Activated CD4-positive, alpha-beta T cell treated with anti-CD3 and anti-CD28 coated beads for 24 hours (primary cell): ENCODE results near the gene MRPS25.
"Not testable (repeated sequence)": the region's sequence is repeated elsewhere in the genome, so short reads cannot be mapped to it uniquely, and the experiment has no call there.

ENCODE experiments used
- DNase-seq, 2 donors: peaks; one replicate each; pipeline ENCODE4 v3.0.0-alpha.2; 2020; ENCODE audit warnings: low read depth in 2 of 2

MRPS25 gene

GRCh38 chr3:15043408-15044171, 21.5 kb downstream of the MRPS25 start:
- DNase-seq, result no peak

DNA sequence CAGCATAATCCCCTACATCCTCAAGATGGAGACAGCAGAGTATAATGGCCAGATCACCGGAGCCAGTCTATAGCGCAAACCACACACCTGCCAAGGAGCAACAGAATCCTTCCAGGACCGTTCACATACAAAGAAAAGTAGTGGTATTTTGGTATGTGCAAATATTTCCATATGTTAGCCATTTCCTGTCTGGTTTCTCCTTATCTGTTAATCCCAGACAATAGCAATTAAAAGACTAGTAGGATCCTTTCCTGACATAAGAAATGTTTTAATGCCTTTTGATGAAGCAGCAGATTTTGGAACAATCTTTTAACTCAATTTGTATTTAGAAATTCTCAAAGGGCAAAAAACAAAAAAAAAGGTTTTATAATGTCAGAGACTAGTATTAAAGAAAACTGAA, 22.2 kb downstream of the MRPS25 start:
- no peak for DNase-seq

DNA sequence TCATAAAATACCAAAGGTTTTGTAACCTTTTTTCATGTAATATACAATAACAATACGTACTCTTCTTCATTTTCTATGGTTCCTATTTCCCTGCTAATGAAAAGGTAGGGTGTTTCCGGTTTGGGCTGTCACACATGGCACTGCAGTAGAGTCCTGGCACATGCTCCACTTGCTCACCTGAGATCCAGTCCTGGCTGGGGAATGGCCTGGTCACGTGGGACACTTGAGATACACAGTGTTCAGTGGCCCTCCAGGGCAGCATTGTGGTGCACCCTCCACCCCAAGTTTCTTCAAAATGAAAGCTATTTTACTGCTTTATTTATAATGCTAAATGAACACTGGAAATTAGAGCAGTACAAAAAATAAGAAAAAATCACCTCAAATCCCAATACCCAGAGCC, 23.2 kb downstream of the MRPS25 start:
- no peak for DNase-seq

DNA sequence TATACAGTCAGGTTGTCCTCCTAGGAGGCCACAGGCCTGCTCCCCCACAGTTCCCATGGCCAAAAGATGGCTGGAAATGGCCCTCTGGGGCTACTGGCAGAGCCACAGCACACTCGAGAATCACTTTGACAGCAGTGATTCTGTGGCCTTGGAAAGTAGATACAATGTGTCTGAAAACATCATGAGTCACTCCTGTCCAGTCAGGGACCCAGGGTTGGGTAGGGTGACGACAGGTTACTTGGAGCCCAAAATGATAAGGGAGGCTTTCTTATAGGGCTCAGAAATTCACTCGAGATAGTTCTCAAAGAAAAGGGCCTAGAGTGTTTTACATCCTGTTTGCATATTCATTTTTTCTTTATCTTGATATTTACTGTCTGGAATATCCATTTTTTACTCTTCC, 24.3 kb downstream of the MRPS25 start:
- DNase-seq, result no peak

DNA sequence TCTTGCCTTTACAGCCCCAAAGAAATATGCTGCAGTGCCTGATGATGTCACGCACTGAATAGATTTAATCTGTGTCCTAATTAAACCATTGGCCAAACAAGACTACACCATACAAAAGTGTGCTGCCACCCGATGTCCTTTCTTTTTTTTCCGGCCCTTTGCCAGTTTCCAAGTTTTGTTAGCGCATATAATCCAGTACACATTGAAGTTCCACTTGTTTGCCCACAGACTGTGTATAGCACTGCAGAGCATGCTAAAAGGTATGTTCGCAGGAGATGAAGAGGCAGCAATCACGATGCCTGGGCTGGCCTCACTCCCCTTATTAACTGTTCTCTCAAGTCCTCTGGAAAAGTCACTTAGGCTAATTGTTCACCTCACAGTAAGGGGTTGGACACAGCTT, 26.8 kb downstream of the MRPS25 start:
- DNase-seq, result no peak

DNA sequence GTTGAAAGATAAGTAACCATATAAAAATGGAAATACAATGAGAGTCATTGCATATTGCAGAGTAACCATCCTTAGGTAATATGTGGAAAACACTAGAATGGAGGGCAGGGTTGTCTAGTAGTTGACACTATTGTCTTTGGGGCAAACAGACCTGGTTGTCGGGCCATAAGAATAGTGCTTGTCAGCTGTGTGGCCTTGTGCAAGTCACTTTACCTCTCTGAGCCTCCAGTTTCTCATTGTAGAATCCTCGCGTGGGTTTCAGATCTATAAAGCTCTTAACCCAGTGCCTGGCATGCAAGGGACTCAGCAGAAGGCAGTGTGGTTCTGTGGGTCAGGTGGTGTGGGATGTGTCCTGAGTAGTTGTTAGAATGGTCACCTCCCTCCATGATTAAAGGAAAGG, 32.0 kb downstream of the MRPS25 start:
- DNase-seq, result no peak

GRCh38 chr3:15032650-15033049, 32.5 kb downstream of the MRPS25 start:
- no peak for DNase-seq

GRCh38 chr3:15029625-15030024, 35.5 kb downstream of the MRPS25 start:
- DNase-seq, result no peak

DNA sequence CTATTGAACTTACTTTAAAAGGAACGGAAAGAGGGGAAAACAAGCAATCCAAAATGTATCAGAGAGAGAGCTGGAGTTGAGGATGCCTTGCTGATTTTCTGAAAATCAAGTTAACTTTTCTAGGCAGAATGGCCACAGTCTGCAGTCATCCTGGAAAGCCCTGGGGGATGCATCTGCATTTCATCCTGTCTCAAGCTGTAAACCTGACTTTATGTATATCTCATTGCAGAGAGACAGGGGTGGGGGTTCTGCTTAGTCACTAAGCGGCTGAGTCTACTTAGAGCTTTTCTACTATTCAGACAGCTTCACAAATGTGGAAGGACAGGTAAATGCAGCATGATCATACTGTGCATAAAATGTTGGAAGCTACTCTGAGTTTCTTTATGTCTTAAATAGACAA, 41.4 kb downstream of the MRPS25 start:
- DNase-seq, result no peak

DNA sequence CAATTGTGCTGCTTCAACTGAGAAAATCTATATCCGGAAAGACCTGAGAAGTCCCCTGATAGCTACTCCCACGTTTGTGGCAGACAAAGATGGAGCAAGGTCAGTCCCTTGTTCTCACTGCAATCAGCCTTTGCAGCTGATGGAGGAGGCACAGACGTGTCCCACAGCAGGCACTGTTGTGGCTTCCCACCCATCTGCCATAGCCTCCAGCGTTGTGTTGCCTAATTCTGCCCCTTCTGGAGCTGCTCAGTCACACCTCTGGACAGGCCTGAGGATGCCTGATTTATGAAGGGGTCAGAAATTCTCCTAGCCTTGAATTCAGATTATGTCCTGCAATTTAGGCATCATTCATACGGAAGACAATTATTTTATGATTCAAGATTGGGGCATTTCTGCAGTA, 41.9 kb downstream of the MRPS25 start:
- DNase-seq, result no peak

DNA sequence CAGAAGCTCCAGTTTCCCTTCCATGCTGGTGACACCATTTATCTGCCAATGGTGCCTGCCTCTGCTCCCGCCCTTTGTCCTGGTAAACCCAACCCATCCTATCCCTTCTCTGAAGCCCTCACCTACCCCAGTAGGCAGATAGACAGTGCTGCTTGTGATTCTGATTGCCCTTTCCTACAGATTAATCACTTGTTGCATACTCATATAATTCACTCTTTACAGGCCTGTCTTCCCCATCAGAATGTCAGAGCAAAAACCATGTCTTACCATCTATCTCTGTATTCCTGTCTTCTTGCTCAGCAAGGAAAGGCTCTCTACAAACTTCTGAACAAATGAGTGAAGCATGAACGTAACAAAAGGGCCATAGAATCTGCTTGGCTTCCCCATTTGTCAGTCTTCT, 47.9 kb downstream of the MRPS25 start:
- no peak for DNase-seq

- DNase-seq, result no peak
Observed at GRCh38 chr3:15015456-15015855, 49.7 kb downstream of the MRPS25 start.

DNA sequence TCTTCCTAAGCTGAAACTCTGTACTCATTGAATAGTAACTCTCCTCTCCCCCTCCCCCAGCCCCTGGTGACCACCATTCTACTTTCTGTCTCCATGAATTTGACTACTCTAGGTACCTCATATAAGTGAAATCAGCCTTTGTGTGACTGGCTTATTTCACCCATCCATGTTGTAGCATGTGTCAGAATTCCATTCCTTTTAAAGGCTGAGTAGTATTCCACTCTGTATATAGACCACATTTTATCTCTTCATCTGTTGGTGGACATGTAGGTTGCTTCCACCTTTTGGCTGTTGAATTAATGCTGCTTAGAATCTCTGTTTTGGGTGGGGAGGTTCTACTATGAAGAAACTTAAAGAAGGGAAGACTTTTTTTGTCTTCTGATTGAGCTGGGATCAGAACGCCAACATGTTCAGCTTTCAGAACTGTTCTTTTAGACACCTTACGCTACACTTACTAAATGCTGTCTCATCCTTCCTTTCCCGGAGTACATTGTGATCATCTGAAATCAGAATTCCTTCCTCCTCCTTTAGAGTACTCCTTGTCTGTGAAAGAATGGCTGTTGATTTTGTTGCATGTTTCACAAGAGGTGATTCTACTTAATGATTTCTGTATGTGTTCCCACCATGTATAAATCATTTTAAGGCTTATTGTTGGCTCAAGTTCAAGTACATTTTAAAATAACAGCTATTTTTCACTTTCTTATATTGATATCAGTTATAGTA, 50.3 kb downstream of the MRPS25 start:
- no peak for DNase-seq

- no peak for DNase-seq
Observed at GRCh38 chr3:15011174-15011573, 53.9 kb downstream of the MRPS25 start.

DNA sequence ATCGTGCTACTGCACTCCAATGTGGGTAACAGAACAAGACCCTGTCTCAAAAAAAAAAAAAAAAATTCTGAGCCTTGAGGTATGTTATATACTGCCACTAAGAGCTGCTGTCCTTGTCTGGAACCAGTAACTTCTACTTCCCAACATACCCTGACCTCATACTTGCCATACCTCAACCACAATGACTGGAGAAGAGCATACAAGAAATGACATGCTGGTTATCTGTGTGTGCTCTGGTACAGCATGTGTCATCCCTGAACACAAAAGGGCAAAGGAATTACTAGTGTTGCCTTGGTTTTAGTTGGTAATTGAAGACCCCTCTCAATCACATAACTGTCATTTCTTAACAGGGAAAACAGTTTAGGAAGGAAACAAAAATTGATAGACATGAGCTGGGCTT, 54.5 kb downstream of the MRPS25 start:
- no peak for DNase-seq

GRCh38 chr3:15009167-15009566, 55.9 kb downstream of the MRPS25 start:
- DNase-seq, result no peak

- no peak for DNase-seq
Observed at GRCh38 chr3:15007681-15008141, 57.4 kb downstream of the MRPS25 start.

DNA sequence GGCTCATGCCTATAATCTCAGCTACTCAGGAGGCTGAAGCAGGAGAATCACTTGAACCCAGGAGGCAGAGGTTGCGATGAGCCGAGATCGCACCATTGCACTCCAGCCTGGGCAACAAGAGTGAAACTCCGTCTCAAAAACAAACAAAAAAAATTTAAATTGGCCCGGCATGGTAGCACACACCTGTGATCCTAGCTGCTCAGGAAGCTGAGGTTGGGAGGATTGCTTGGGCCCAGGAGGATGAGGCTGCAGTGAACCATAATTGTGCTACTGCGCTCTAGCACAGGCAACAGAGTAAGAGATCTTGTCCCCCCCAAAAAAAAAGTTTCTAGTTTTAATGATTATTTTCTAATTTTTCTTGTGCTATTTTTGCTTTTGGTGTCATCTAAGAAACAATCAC, 65.9 kb downstream of the MRPS25 start:
- DNase-seq, result not testable (repeated sequence)
